Measurements from ENCODE around the gene MSN.

GRCh38 chrX:65674204-65674893, 6.9 kb downstream of the MSN start:
- TF ChIP-seq CTCF (IDR thresholded peaks at IDR 0.05; ENCODE audit: poor library complexity) (no peak), EZH2phosphoT487 (IDR thresholded peaks at IDR 0.05; ENCODE audit: low read depth, severe bottlenecking, unreplicated experiment) (no peak)
